Measurements from ENCODE around the gene QSER1. TPM values are rescaled to one million over a fixed set of nuclear protein-coding genes. Genes with fewer than 3 reads are reported as not detected.

QSER1 gene
- total RNA-seq, 2 donors from 2014 or later = 14.1 to 15.2 TPM

GRCh38 chr11:32897103-32897502 lies 4.5 kb downstream of the QSER1 start:
- Mint-ChIP-seq H3K27me3 (no peaks in the 10 kb centered on the region), H3K4me1 (peaks cover 22% of the 10 kb centered on the region), H3K36me3 (ENCODE audit: low read depth) (peaks cover 8% of the 10 kb centered on the region), H3K4me3 (no peak overlapping the region), H3K9me3 (no peaks in the 10 kb centered on the region), H3K27ac (no peak overlapping the region)
- no peak for ATAC-seq (replicated peaks)

DNA sequence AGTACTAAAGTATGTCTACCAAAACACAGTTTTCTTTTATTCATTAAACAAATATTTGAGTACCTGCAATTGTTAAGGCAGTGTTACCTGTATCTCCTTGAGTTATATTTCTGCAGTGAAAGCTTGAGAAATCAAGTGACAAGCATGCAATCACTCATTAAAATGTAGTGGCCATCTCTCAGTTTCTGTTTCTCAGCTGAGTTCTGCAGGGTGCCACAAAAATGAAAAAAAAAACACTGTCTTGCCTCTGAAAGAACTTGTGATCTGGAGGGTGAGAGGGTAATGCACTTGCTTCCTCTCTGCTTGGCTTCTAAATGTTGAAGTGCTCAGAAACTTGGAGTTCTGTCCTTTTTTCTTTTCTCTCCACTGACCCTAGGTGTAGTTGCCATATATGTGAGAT lies 6.8 kb downstream of the QSER1 start:
- no peak overlapping the region for H3K27ac Mint-ChIP-seq
- peaks cover 19% of the 10 kb centered on the region for H3K4me1 Mint-ChIP-seq
- ATAC-seq (replicated peaks) = no peak
- peaks cover 7% of the 10 kb centered on the region for H3K36me3 Mint-ChIP-seq (ENCODE audit: low read depth)
- H3K4me3 Mint-ChIP-seq = no peak overlapping the region
- H3K9me3 Mint-ChIP-seq = no peaks in the 10 kb centered on the region
- no peaks in the 10 kb centered on the region for H3K27me3 Mint-ChIP-seq

GRCh38 chr11:32902089-32902665 lies 9.6 kb downstream of the QSER1 start:
- no peaks in the 10 kb centered on the region for H3K9me3 Mint-ChIP-seq
- no peak overlapping the region for H3K4me3 Mint-ChIP-seq
- H3K27me3 Mint-ChIP-seq = no peaks in the 10 kb centered on the region
- peaks cover 7% of the 10 kb centered on the region for H3K36me3 Mint-ChIP-seq (ENCODE audit: low read depth)
- H3K27ac Mint-ChIP-seq = no peak overlapping the region
- ATAC-seq (replicated peaks) = no peak
- peaks cover 19% of the 10 kb centered on the region for H3K4me1 Mint-ChIP-seq

DNA sequence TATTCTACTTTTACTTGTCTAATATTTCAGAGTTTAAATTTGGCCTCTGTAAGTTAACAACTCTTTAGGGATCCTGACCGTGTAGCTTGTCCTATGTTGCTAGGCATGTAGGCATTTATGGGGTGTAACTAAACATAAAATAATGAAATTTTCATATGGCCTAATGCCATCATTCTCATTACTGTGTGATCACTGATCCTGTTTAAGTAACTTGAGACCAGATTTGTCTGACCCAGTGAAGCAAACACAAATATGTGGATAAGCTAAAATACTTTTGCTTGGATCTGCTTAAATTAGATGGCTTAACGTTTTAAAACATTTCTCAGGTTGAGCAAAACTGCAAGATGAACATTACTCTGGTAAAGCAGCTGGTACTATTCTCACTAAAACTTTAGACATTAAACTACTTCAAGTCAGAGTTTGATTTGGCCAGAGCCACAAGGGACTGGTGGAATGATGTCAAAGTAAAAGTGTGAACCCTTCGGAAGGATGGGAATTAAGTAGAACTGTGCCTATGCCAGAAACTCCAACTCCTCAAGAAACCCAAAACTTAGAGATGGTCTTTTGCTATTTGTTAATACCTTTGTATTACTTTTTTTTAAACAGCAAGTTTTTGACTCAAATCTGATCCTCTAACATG lies 12.5 kb downstream of the QSER1 start:
- no peaks in the 10 kb centered on the region for H3K36me3 Mint-ChIP-seq (ENCODE audit: low read depth)
- H3K9me3 Mint-ChIP-seq = no peaks in the 10 kb centered on the region
- no peak overlapping the region for H3K27ac Mint-ChIP-seq
- no peaks in the 10 kb centered on the region for H3K27me3 Mint-ChIP-seq
- H3K4me1 Mint-ChIP-seq = peaks cover 4% of the 10 kb centered on the region
- ATAC-seq (replicated peaks) = no peak
- no peak overlapping the region for H3K4me3 Mint-ChIP-seq

DNA sequence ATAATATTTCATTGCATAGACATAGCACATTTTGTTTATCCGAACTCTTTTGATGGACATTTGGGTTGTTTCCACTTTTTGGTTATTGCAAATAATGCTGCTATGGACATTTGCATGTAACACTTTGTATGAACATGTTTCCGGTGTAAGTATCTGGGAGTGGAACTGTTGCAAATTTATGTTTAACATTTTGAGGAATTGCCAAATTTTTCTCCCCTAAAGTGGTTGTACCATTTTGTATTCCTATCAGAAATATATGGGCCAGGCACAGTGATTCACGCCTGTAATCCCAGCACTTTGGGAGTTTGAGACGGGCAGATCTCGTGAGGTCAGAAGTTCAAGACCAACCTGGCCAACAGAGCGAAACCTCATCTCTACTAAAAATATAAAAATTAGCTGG lies 16.0 kb downstream of the QSER1 start:
- no peak for ATAC-seq (replicated peaks)

DNA sequence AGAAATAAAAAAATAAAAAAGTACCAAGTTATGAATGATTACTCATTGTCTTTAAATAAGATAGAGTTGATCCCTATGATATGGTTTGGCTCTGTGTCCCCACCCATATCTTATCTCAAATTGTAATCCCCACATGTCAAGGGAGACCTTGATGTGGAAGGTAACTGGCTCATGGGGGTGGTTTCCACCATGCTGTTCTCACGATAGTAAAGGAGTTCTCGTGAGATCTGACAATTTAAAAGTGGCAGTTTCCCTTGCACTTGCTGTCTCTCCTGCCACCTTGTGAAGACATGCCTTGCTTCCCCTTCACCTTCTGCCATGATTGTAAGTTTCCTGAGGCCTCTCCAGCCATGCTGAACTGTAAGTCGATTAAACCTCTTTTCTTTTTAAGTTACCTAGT lies 18.8 kb downstream of the QSER1 start:
- Mint-ChIP-seq H3K4me3 (no peak overlapping the region), H3K27ac (no peak overlapping the region), H3K4me1 (no peaks in the 10 kb centered on the region), H3K36me3 (ENCODE audit: low read depth) (no peaks in the 10 kb centered on the region), H3K27me3 (no peaks in the 10 kb centered on the region), H3K9me3 (no peaks in the 10 kb centered on the region)
- no peak for ATAC-seq (replicated peaks)

More for the DNA sequence above, 16.0 kb downstream of the QSER1 start:
- H3K4me1 Mint-ChIP-seq = no peaks in the 10 kb centered on the region
- no peaks in the 10 kb centered on the region for H3K9me3 Mint-ChIP-seq
- no peak overlapping the region for H3K4me3 Mint-ChIP-seq
- no peaks in the 10 kb centered on the region for H3K27me3 Mint-ChIP-seq
- no peak overlapping the region for H3K27ac Mint-ChIP-seq
- H3K36me3 Mint-ChIP-seq (ENCODE audit: low read depth) = no peaks in the 10 kb centered on the region

DNA sequence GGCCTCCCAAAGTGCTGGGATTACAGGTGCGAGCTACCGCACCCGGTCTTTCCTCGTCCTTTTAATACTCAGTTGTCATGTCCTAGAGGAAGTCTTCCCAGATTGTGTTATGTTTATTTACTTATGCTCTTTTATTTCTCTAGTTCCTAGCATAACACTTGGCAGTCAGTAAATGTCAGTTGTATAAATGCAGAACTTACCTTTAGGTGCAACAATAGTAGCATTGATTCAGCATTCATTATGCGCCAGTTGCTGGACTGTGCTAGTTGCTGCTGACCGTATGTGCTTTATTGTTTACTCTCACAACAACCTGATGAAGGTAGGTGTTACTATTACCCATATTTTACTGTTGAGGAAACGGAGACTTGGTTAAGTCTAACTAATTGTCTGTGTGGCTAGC lies 20.8 kb downstream of the QSER1 start:
- H3K36me3 Mint-ChIP-seq (ENCODE audit: low read depth) = no peaks in the 10 kb centered on the region
- H3K9me3 Mint-ChIP-seq = no peaks in the 10 kb centered on the region
- peaks cover 9% of the 10 kb centered on the region for H3K4me1 Mint-ChIP-seq
- H3K27ac Mint-ChIP-seq = no peak overlapping the region
- no peak for ATAC-seq (replicated peaks)
- H3K4me3 Mint-ChIP-seq = no peak overlapping the region
- no peaks in the 10 kb centered on the region for H3K27me3 Mint-ChIP-seq

- H3K4me3 Mint-ChIP-seq = no peak overlapping the region
- H3K4me1 Mint-ChIP-seq = peaks cover 15% of the 10 kb centered on the region
- H3K36me3 Mint-ChIP-seq (ENCODE audit: low read depth) = no peaks in the 10 kb centered on the region
- no peaks in the 10 kb centered on the region for H3K27me3 Mint-ChIP-seq
- no peaks in the 10 kb centered on the region for H3K9me3 Mint-ChIP-seq
- no peak for ATAC-seq (replicated peaks)
- no peak overlapping the region for H3K27ac Mint-ChIP-seq
Measured at GRCh38 chr11:32916361-32916760, 23.8 kb downstream of the QSER1 start.

DNA sequence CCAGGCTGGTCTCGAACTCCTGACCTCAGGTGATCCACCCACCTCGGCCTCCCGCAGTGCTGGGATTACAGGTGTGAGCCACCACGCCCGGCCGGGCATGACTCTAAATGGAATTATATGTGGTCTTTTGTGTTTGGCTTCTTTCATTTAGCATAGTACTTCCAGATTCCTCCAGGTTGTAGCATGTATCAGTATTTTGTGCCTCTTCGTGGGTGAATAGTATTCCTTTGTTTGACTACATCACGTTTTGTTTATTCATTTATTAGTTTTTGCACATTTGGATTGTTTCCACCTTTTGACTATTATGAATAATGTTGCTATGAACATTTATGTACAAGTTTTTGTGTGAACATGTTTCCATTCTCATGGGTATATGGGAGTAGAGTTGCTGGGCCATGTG lies 24.4 kb downstream of the QSER1 start:
- H3K27me3 Mint-ChIP-seq = no peaks in the 10 kb centered on the region
- H3K4me1 Mint-ChIP-seq = peaks cover 15% of the 10 kb centered on the region
- H3K27ac Mint-ChIP-seq = peak overlapping the region; percentile 20
- no peaks in the 10 kb centered on the region for H3K36me3 Mint-ChIP-seq (ENCODE audit: low read depth)
- no peak for ATAC-seq (replicated peaks)
- H3K4me3 Mint-ChIP-seq = no peak overlapping the region
- H3K9me3 Mint-ChIP-seq = no peaks in the 10 kb centered on the region

GRCh38 chr11:32918427-32918826 lies 25.8 kb downstream of the QSER1 start:
- Mint-ChIP-seq H3K4me3 (no peak overlapping the region), H3K4me1 (peaks cover 18% of the 10 kb centered on the region), H3K9me3 (no peaks in the 10 kb centered on the region), H3K27me3 (no peaks in the 10 kb centered on the region), H3K36me3 (ENCODE audit: low read depth) (no peaks in the 10 kb centered on the region), H3K27ac (no peak overlapping the region)
- no peak for ATAC-seq (replicated peaks)

GRCh38 chr11:32919338-32919737 lies 26.7 kb downstream of the QSER1 start:
- H3K27me3 Mint-ChIP-seq = no peaks in the 10 kb centered on the region
- H3K4me3 Mint-ChIP-seq = no peak overlapping the region
- H3K36me3 Mint-ChIP-seq (ENCODE audit: low read depth) = no peaks in the 10 kb centered on the region
- H3K9me3 Mint-ChIP-seq = no peaks in the 10 kb centered on the region
- peak overlapping the region; percentile 19 for H3K27ac Mint-ChIP-seq
- no peak for ATAC-seq (replicated peaks)
- H3K4me1 Mint-ChIP-seq = peaks cover 18% of the 10 kb centered on the region

- no peak for ATAC-seq (replicated peaks)
- H3K36me3 Mint-ChIP-seq (ENCODE audit: low read depth) = no peaks in the 10 kb centered on the region
- H3K27ac Mint-ChIP-seq = no peak overlapping the region
- H3K9me3 Mint-ChIP-seq = no peaks in the 10 kb centered on the region
- H3K4me1 Mint-ChIP-seq = peaks cover 18% of the 10 kb centered on the region
- H3K4me3 Mint-ChIP-seq = no peak overlapping the region
- no peaks in the 10 kb centered on the region for H3K27me3 Mint-ChIP-seq
Measured at GRCh38 chr11:32920570-32920969, 28.0 kb downstream of the QSER1 start.

DNA sequence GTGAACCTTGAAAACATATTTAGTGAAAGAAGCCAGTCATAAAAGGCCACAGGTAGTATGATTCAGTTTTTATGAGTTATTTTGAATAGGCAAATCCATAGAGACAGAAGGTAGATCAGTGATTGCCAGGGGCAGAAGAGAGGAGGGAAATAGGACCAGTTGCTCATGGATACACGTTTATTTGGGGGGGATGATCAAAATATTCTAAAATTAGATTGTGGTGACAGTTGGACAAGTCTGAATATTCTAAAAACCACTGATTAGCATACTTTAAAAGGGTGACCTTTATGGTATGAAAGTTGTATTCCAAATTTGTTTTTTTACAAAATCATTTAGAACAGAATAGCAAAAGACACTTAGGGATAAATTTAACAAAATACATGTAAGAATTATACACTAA lies 28.6 kb downstream of the QSER1 start:
- H3K36me3 Mint-ChIP-seq (ENCODE audit: low read depth) = no peaks in the 10 kb centered on the region
- ATAC-seq (replicated peaks) = no peak
- peaks cover 18% of the 10 kb centered on the region for H3K4me1 Mint-ChIP-seq
- H3K27ac Mint-ChIP-seq = no peak overlapping the region
- no peaks in the 10 kb centered on the region for H3K9me3 Mint-ChIP-seq
- H3K4me3 Mint-ChIP-seq = no peak overlapping the region
- no peaks in the 10 kb centered on the region for H3K27me3 Mint-ChIP-seq

- H3K36me3 Mint-ChIP-seq (ENCODE audit: low read depth) = peaks cover 72% of the 10 kb centered on the region
- no peak for ATAC-seq (replicated peaks)
- no peak overlapping the region for H3K27ac Mint-ChIP-seq
- peaks cover 3% of the 10 kb centered on the region for H3K9me3 Mint-ChIP-seq
- no peaks in the 10 kb centered on the region for H3K27me3 Mint-ChIP-seq
- H3K4me3 Mint-ChIP-seq = no peak overlapping the region
- no peaks in the 10 kb centered on the region for H3K4me1 Mint-ChIP-seq
Measured at GRCh38 chr11:32931606-32932005, 39.0 kb downstream of the QSER1 start.

DNA sequence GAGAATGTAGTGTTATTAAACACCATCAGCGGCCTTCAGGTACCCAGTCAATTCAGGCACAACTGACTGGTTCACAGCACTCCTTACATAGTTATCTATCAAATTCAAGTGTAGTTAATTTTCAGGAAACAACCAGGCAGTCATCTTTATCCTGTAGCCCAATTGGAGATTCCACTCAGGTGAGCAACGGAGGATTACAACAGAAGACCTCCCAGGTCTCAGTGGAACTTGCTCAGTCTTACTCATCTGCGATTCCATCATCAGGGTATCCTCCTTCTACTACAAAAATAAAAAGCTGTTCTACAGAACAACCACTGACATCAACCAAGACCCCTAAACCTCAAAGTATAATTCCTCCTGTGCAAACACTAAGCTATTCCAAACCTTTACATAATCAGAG lies 39.6 kb downstream of the QSER1 start:
- no peak overlapping the region for H3K4me3 Mint-ChIP-seq
- H3K4me1 Mint-ChIP-seq = no peaks in the 10 kb centered on the region
- ATAC-seq (replicated peaks) = no peak
- H3K9me3 Mint-ChIP-seq = peaks cover 3% of the 10 kb centered on the region
- H3K27ac Mint-ChIP-seq = no peak overlapping the region
- no peaks in the 10 kb centered on the region for H3K27me3 Mint-ChIP-seq
- peaks cover 76% of the 10 kb centered on the region for H3K36me3 Mint-ChIP-seq (ENCODE audit: low read depth)

Measured in activated T-helper 17 cell treated with anti-CD3 and anti-CD28 coated beads, Interleukin-2, amount 50 U/mL, for 72 hours (primary cell).